HPDE6-E6E7 (cell line): Measurements from ENCODE around the gene PMM1.
"Not testable (repeated sequence)": the region's sequence is repeated elsewhere in the genome, so short reads cannot be mapped to it uniquely, and the experiment has no call there.

Experiments used
- DNase-seq: peaks from one replicate; pipeline ENCODE4 v3.0.0; 2011; ENCODE audit warnings: missing footprints; ENCODE audit errors: extremely low spot score

The PMM1 gene

DNA sequence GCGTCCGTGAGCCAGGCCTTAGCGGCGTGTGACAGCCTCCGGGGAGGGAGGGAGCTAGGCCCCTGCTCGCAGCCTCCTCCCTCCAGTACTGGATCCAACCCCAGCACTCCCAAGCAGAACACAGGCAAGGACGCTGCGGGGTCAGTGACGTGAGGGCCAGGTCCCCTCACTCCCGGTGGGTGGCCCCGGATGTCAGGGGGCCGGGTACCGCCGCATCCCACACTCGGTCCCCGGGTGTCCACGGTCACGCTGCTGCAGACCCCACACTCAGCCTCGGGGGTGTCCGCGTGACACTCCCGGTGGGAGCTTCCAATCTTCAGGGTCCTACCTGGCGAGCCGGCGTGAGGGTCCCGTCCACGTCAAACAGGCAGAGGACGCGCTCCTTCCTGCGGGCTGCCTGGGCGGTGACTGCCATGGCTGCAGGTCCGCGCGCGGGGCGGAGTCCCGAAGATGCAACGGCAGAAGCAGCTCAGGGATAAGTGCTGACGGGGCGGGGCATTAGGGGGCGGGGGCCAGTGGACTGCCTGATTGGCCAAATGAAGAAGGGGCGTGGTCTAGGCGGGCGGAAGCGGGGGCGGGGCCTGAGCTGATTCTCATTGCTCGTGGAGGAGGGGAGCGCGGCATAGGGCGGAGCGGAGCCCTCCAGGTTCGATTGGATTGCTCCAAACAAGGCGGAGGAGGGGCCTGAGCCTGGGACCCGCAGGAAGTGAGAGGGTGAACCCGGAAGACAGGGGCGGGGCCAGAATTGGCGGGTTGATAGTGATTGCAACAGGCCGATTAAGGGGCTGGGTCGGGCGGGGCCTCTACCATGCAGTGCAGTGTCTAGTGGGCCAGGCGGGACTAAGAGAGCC lies at the start of gene PMM1:
Gene PMM1, minus strand, starts transcription at position 450 of the 851 bp plus-strand sequence. Its CDS starts 35 bp downstream, at position 415.
- peak; percentile 98 for DNase-seq

GRCh38 chr22:41638748-41639147 lies 49.1 kb upstream of the PMM1 start:
- DNase-seq: no peak

- DNase-seq: no peak
Measured at GRCh38 chr22:41638124-41638523, 48.5 kb upstream of the PMM1 start.

- DNase-seq: not testable (repeated sequence)
Measured at GRCh38 chr22:41637623-41638022, 48.0 kb upstream of the PMM1 start.

- no peak for DNase-seq
Measured at GRCh38 chr22:41636467-41636866, 46.8 kb upstream of the PMM1 start.

DNA sequence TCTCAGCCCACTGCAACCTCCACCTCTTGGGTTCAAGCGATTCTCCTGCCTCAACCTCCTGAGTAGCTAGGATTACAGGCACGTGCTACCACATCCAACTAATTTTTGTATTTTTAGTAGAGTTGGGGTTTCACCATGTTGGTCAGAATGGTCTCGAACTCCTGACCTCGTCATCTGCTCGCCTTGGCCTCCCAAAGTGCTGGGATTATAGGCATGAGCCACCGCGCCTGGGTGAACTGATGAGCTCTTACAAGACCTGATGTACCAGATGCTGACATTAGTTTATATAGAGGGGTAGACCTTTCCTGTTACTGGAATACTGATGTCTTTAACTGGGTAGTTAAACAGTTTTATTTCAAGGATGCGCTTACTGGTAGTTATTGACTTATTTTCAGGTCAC lies 45.0 kb upstream of the PMM1 start:
- not testable (repeated sequence) for DNase-seq

DNA sequence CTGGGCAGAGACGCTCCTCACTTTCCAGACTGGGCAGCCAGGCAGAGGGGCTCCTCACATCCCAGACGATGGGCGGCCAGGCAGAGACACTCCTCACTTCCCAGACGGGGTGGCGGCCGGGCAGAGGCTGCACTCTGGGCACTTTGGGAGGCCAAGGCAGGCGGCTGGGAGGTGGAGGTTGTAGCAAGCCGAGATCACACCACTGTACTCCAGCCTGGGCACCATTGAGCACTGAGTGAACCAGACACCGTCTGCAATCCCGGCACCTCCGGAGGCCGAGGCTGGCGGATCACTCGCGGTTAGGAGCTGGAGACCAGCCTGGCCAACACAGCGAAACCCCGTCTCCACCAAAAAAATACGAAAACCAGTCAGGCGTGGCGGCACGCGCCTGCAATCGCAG lies 42.0 kb upstream of the PMM1 start:
- not testable (repeated sequence) for DNase-seq

DNA sequence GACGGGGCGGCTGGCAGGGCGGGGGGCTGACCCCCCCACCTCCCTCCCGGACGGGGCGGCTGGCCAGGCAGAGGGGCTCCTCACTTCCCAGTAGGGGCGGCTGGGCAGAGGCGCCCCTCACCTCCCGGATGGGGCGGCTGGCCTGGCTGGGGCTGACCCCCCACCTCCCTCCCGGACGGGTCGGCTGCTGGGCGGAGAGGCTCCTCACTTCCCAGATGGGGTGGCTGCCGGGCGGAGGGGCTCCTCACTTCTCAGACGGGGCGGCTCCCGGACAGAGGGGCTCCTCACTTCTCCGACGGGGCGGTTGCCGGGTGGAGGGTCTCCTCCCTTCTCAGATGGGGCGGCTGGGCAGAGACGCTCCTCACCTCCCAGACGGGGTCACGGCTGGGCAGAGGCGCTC lies 41.5 kb upstream of the PMM1 start:
- DNase-seq: not testable (repeated sequence)

DNA sequence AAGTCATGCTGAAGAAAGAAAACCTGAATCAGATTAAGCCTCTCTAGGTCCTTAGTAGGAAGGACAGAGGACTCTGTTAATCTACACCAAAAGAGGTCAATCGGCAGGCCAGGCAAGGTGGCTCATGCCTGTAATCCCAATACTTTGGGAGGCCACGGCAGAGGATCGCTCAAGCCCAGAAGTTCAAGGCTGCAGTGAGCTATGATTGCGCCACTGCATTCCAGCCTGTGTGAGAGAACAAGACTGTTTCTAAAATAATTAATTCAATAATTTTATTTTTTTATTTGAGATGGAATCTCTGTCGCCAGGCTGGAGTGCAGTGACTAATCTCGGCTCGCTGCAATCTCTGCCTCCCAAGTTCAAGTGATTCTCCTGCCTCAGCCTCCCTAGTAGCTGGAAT lies 35.9 kb upstream of the PMM1 start:
- no peak for DNase-seq

DNA sequence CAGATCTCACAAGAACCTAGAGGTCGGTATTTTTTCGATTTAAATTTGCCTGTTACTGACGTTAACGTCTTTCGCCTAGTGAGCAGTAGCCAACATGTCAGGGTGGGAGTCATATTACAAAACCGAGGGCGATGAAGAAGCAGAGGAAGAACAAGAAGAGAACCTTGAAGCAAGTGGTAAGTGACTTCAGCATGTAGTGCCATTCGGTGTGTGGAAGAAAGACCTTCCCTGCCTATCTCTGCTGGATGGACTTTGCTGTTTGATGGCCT lies 32.2 kb upstream of the PMM1 start:
- no peak for DNase-seq

DNA sequence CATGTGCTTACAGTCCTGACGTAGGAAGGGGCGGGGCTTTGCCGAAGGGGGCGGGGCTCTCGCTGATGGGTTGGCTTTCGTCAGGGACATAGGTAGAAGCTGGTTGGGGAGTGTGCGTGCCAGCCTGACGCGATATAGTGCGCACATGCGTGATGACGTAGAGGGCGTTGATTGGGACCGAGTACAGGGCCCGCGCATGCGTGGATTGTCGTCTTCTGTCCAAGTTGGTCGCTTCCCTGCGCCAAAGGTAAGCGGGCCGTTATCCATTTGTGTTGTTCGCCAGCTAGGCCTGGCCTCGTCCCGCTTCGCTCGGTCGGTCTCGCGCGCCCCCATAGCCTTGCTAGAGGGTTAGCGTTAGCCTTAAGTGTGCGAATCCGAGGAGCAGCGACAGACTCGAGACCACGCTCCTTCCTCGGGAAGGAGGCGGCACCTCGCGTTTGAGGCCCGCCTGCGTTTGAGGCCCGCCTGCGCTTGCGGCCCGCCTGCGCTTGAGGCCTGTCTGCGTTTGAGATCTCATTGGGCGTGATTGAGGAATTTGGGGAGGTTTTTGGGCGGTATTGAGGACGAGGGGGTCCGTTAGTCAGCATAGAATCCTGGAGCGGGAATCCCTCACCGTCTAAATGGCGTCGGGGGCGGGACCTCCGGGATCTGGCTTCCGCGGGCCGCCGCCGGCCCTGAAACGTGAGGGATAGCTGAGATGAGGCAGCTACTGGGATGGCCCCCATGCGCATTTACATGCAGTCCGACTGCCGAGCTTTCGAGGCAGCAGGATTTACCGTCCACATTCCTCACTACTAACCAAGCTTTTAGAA lies 31.7 kb upstream of the PMM1 start, which contains the start of gene XRCC6:
Gene XRCC6, plus strand, starts transcription at position 197 of the 812 bp plus-strand sequence. CDS start 710 bp downstream, outside the sequence.
- peak; percentile 100 for DNase-seq

DNA sequence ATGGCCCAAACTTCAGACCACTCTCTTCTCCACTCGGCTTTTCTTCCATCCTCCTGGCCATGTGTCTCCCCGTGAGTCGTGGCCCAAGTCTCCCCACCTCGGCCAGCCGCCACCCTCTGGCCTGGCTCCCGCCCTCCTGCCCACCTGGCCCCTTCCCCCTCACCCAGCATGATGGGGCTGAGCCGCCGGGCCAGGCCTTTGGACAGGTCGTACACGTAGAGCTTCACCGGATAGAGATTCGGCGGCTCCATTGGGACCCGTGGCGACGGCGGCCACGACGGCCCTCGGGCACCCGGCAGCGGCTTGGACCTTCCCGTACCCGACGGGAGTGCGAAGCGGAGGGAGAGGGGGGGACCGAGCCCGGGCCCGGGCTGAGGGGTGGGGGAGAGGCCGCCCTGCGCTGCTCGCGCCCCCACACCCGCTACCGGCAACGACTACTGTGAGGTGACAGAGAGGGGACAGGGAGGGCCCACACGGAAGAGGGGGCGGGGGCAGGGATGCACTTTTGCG lies 31.0 kb upstream of the PMM1 start, which contains the start of gene DESI1:
Gene DESI1, minus strand, starts transcription at position 455 of the 510 bp plus-strand sequence. Its CDS starts 204 bp downstream, at position 251.
- DNase-seq: no peak

- no peak for DNase-seq
Measured at GRCh38 chr22:41619979-41620588, 30.4 kb upstream of the PMM1 start.

- no peak for DNase-seq
Measured at GRCh38 chr22:41613456-41613855, 23.8 kb upstream of the PMM1 start.

DNA sequence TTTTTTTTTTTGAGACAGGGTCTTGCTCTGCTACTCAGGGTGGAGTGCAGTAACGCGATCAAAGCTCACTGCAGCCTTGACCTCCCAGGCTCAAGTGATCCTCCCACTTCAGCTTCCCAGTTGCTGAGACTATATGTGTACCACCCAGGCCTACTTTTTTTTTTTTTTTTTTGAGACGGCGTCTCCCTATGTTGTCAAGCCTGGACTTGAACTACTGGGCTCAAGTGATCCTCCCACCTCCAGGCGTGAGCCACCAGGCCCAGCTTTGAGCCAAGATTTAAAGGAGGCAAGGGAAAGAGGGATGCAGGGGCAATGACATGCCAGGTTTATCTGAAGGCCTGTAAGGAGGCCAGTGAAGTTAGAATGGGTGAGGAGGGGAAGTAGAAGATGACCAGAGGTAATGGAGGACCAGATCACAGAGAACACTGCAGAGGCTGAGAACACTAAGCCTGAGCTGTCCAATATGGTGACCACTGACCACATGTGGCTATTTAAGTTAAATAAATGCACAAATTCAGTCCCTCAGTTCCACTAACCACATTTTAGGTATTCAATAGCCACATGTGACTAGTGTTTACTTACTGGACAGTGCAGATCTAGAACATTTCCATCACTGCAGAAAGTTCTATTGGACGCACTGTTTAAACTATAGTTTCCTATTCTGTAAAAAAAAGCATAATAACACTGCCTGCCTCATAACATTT lies 23.1 kb upstream of the PMM1 start:
- DNase-seq: no peak

DNA sequence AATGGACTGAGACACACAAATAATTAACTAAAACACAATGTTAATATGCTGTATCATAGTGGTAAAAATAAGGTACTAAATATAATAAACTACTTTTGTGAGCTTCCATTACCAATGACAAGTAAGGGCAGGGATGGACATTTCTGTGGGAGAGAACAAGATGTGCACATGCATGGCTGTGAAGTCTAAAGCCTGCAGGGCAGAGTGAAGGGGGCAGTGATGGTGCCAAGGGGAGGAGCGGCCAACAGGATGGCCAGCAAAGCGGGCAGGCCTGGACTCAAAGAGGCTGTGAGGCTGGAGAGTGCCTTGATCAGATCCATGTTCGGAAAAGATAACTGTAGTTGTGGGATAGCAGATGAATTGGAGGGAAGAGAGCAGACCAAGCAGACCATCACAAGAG lies 18.7 kb upstream of the PMM1 start:
- DNase-seq: no peak

DNA sequence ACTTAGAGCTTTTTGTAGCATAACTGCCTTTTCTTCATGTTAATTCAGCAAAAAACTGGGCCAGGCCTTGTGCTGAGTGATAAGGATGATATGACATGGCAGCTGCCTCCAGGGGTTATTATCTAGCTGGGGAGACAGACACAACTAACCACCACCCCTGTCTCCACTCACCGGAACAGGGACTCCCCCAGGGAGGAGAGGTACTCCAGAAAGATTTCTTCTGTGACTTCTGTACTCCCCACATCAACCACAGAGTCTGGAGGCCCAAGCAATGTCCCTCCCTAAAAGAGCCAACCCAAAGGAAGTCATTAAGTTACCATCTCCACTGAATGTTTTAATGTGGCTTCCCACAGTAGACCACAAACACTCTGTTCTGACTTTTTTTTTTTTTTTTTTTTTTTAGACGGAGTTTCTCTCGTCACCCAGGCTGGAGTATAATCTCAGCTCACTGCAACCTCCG lies 14.3 kb upstream of the PMM1 start:
- no peak for DNase-seq

DNA sequence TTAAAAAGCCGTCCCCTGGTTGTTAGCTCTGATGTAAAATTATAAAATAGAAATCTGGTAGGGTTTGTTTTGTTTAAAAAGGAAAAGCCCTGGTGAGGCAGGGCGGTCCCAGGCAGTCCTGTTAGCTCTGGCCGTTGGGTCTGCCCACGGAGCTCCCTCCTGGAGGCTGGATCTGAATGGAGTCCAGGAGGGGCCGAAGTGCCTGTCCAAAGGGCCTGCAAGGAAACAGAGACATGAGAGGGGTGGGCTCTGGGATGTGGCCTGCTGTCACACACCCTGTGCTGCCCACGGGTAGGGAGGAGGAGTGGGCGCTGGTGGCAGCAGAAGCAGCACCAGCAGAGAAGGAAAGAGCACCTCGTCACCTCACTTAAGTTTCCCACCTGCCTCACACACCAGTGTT lies 11.3 kb upstream of the PMM1 start:
- DNase-seq: no peak

DNA sequence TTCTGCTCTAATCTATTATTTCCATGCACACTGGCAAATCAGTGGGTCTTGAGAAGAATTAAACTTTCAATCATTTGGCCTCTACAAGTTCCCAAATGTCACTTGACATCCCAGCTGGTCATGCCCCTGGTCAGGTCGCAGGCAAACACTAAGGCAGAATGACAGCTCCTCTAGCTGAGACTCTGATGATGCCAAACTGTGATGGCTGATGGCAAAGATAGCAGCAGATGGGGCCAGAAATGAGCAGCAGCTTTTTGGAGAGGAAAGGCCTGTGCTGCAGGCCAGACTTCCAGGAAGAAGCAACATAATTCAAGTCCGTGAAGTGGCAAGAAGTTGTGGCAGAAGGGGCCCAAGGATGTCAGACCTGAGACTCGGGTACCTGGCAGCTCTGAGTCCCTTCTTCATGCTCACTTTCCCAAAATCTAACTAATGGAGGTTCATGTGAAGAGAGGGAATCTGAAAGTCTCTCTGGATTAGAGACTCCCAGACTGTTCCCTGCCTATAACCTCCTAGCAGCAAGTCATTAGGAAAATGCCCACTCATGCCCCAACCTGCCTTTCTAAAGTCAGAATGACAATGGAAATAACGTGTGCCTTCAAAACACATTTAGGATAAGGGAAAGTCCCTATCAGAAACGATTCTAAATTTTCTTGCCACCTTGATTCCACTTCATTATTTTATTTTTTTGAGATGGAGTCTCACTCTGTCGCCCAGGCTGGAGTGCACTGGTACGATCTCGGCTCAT lies 9.4 kb upstream of the PMM1 start:
- DNase-seq: no peak

DNA sequence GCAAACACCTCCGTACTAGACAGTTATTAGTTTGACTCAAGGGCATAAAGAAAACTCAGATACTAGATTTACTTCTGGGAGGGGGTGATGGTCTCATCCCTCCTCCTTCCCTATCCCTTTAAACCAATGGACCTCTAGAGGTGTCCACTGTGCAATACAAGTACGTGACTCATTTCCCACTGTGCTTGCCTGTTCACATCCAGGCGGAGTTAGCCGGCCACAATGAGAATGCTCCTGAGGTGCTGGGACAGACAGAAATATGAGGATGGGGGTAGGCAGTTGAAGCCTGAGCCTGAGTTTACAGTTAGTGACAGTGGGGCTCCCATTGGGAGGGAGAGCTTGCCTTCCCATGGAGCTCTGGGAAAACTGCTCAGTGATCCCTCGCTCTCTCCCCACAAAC lies 8.4 kb upstream of the PMM1 start:
- peak; percentile 84 for DNase-seq

- DNase-seq: no peak
Measured at GRCh38 chr22:41597635-41597953, 8.0 kb upstream of the PMM1 start.
